Testis (tissue), 2 donors: ENCODE measurements around the gene CDH23.

Source experiments
- CTCF ChIP-seq, 3 experiments: fragments of 450-650 bp in 2 of 3; fragments of 200-600 bp in 1 of 3; sonication (generic) in 1 of 3; IDR thresholded peaks; one replicate each; pipeline ENCODE4 v1.5.1; 2016 to 2019; ENCODE audit warnings: antibody characterized with exemption in 3 of 3, mild to moderate bottlenecking in 2 of 3, moderate library complexity in 1 of 3
- POLR2A ChIP-seq: fragments of 450-650 bp; IDR thresholded peaks from one replicate; pipeline ENCODE4 v1.6.1; 2017; ENCODE audit warnings: antibody characterized with exemption, mild to moderate bottlenecking, moderate library complexity

- TF ChIP-seq CTCF (IDR thresholded peaks at IDR 0.05) = no peak
- TF ChIP-seq POLR2A = no peak
These were observed 38.2 kb downstream of the CDH23 start for GRCh38 chr10:71434760-71435394.
